ENCODE measurements around the gene AQP6.

AQP6 gene, protein sequence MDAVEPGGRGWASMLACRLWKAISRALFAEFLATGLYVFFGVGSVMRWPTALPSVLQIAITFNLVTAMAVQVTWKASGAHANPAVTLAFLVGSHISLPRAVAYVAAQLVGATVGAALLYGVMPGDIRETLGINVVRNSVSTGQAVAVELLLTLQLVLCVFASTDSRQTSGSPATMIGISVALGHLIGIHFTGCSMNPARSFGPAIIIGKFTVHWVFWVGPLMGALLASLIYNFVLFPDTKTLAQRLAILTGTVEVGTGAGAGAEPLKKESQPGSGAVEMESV

DNA sequence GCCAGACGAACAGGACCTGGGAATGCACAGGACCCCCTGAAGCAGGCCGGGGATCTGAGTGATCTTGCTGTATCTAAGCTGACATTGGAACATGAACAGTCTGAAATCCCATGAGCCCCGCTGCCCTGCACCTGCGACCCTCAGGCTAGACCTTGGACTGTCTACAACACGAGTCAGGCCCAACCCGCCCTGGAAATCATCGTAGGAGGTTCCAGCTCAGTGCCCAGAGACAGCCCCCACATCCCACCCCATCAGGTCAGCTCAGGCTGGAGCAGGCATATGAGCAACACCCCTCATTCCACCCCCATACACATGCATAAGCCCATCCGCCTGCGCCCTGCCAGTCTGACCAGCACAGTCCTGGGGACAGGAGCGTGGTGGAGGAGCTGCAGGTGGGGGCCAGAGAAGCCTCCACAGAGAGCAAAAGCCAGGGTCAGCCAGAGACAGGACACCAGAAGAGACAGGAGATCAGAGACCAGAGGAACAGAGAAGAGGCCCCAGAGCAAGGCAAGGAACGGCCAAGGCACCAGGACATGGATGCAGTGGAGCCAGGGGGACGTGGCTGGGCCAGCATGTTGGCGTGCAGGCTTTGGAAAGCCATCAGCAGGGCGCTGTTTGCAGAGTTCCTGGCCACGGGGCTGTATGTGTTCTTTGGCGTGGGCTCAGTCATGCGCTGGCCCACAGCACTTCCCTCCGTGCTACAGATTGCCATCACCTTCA, at the start of gene AQP6:
AQP6 (plus strand) TSS at position 307 of the 720 bp plus-strand sequence; CDS start at position 534, 227 bp downstream.
- no peak for TF ChIP-seq CTCF (IDR thresholded peaks at IDR 0.05; ENCODE audit: control insufficient read depth, extremely low read depth, insufficient read depth)
- no peak for DNase-seq (ENCODE audit: low read depth)
- no peak within 1 kb of the TSS for H3K4me3 ChIP-seq (ENCODE audit: low read depth, low read length)

GRCh38 chr12:49923035-49923644, 49.6 kb upstream of the AQP6 start:
- no peak overlapping the region for H3K4me3 ChIP-seq (ENCODE audit: low read depth, low read length)
- no peak for TF ChIP-seq CTCF (IDR thresholded peaks at IDR 0.05; ENCODE audit: control insufficient read depth, extremely low read depth, insufficient read depth)
- DNase-seq (ENCODE audit: low read depth) = no peak

DNA sequence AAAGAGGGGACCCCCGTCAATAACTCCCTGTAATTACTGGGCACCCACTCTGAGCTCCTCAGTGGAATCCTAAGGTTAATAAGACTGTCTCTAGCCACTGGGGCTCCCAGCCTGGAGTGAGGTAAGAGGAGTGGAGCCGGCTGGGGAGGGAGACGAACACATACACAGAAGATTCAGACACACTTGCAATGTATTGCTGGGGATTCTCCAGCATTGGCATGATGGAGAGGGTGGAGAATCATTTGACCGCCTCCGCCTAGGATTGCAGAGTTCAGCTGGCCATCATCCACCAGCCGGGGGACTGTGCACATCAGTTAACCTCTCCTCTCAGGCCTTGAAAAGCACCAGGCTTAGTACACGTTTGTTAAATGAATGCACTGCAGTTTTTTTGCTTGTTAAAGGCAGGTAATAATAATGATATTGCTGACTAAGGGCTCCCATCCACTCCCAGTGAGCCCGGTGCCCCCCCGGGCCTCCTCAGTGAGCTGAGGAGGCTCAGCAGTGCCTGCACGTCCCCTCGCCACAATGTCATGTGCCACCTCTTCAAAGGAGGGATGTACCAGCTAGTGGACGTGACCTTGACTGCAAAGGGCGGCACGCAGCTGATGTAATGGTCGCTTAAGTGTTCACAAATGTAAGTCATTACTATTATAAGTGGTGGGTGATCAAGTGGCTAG, 48.7 kb upstream of the AQP6 start:
- no peak for TF ChIP-seq CTCF (IDR thresholded peaks at IDR 0.05; ENCODE audit: control insufficient read depth, extremely low read depth, insufficient read depth)
- no peak for DNase-seq (ENCODE audit: low read depth)
- no peak overlapping the region for H3K4me3 ChIP-seq (ENCODE audit: low read depth, low read length)

DNA sequence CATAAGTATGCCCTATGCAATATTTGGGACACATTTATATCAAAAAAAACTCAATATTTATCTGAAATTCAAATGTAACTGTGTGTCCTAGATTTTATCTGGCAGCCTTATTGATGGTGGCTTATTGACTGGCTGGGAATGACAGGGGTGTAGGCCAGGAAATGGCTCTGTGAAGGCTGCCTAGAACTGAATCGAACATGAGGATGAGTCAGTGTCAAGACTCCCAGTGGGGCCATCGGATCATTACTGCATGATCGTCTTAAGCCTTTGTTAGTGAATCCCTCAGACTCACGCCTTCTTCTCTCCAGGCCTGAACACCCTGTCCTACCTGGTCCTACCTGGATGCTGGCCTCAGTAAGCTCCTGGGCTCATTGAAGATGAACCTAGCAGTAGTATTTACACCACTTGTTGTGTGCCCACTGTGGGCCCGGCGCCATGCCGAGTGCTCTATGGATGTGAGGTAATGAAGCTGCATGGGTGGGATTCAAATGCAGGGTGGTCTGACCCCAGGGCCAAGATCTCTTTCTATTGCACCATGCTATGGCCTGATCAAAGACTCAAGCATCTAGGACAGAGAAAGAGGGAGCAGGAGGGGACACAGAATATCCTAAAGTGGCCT, 48.0 kb upstream of the AQP6 start:
- no peak for DNase-seq (ENCODE audit: low read depth)
- no peak for TF ChIP-seq CTCF (IDR thresholded peaks at IDR 0.05; ENCODE audit: control insufficient read depth, extremely low read depth, insufficient read depth)
- no peak overlapping the region for H3K4me3 ChIP-seq (ENCODE audit: low read depth, low read length)

GRCh38 chr12:49925433-49926204, 47.1 kb upstream of the AQP6 start:
- no peak for TF ChIP-seq CTCF (IDR thresholded peaks at IDR 0.05; ENCODE audit: control insufficient read depth, extremely low read depth, insufficient read depth)
- no peak for DNase-seq (ENCODE audit: low read depth)
- H3K4me3 ChIP-seq (ENCODE audit: low read depth, low read length) = no peak overlapping the region

DNA sequence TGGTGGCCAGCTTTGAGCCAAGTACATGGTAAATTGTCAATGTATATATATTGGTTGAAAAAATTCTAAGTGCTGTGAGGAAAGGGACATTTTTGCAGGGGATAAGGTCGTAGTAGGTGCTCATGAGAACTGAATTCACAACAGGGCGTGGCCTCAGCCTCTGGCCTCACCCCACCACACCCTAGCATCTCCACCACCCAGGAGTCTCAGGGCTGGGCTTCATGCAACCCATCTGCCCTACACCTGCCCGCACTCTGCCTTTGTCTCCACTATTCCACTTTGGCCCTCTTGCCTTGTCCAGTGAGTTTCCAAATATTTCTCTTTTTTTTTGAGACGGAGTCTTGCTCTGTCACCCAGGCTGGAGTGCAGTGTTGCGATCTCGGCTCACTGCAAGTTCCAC, 44.3 kb upstream of the AQP6 start:
- no peak for TF ChIP-seq CTCF (IDR thresholded peaks at IDR 0.05; ENCODE audit: control insufficient read depth, extremely low read depth, insufficient read depth)

More for the DNA sequence above, 44.3 kb upstream of the AQP6 start:
- H3K4me3 ChIP-seq (ENCODE audit: low read depth, low read length) = no peak overlapping the region
- DNase-seq (ENCODE audit: low read depth) = no peak

All from LNCaP clone FGC (cell line).